ENCODE data around the gene GDE1. TPM values are rescaled to one million over a fixed set of nuclear protein-coding genes. Genes with fewer than 3 reads are reported as not detected.

GDE1 gene
- total RNA-seq, 1 experiment from 2014 or later, result 85.5 TPM

- DNase-seq (ENCODE audit: low read depth), result no peak
- in situ Hi-C loops (cut with HindIII; ENCODE audit: low pct_unique_long_range_greater_than_20kb, low sequenced_read_pairs), result loop anchor here (25.0 kb wide), 1 partner anchor 415 kb away; the partner anchor contains the start of gene ITPRIPL2
These were observed 5.3 kb upstream of the GDE1 start for GRCh38 chr16:19527161-19527560.

GRCh38 chr16:19525385-19525723 is 3.5 kb upstream of the GDE1 start:
- DNase-seq (ENCODE audit: low read depth), result no peak
- in situ Hi-C loops (cut with HindIII; ENCODE audit: low pct_unique_long_range_greater_than_20kb, low sequenced_read_pairs), result loop anchor here (25.0 kb wide), 1 partner anchor 413 kb away; the partner anchor contains the start of gene ITPRIPL2

- peak; percentile 26 for DNase-seq (ENCODE audit: low read depth)
- in situ Hi-C loops (cut with HindIII; ENCODE audit: low pct_unique_long_range_greater_than_20kb, low sequenced_read_pairs), result loop anchor here (25.0 kb wide), 1 partner anchor 412 kb away; the partner anchor contains the start of gene ITPRIPL2
These were observed 2.9 kb upstream of the GDE1 start for GRCh38 chr16:19524616-19525384.

GRCh38 chr16:19524356-19524615 is 2.4 kb upstream of the GDE1 start:
- DNase-seq (ENCODE audit: low read depth), result no peak
- in situ Hi-C loops (cut with HindIII; ENCODE audit: low pct_unique_long_range_greater_than_20kb, low sequenced_read_pairs), result no loop called here

GRCh38 chr16:19523559-19524355 is 1.9 kb upstream of the GDE1 start, which contains the start of gene CCP110:
Gene CCP110, plus strand, starts transcription at chr16:19523942. Its CDS starts 3,940 bp downstream, at chr16:19527882.
- in situ Hi-C loops (cut with HindIII; ENCODE audit: low pct_unique_long_range_greater_than_20kb, low sequenced_read_pairs), result no loop called here
- DNase-seq (ENCODE audit: low read depth), result peak; percentile 91

- in situ Hi-C loops (cut with HindIII; ENCODE audit: low pct_unique_long_range_greater_than_20kb, low sequenced_read_pairs), result no loop called here
- no peak for DNase-seq (ENCODE audit: low read depth)
These were observed 1.3 kb upstream of the GDE1 start for GRCh38 chr16:19523184-19523558.

GRCh38 chr16:19522760-19523159 is 862 bp upstream of the GDE1 start:
- DNase-seq (ENCODE audit: low read depth), result no peak
- in situ Hi-C loops (cut with HindIII; ENCODE audit: low pct_unique_long_range_greater_than_20kb, low sequenced_read_pairs), result no loop called here

GRCh38 chr16:19522397-19522732 is 467 bp upstream of the GDE1 start:
- in situ Hi-C loops (cut with HindIII; ENCODE audit: low pct_unique_long_range_greater_than_20kb, low sequenced_read_pairs), result no loop called here
- no peak for DNase-seq (ENCODE audit: low read depth)

- in situ Hi-C loops (cut with HindIII; ENCODE audit: low pct_unique_long_range_greater_than_20kb, low sequenced_read_pairs), result no loop called here
These were observed 1.0 kb downstream of the GDE1 start for GRCh38 chr16:19520861-19521331.

GRCh38 chr16:19518388-19518787 is 3.5 kb downstream of the GDE1 start:
- no peak for DNase-seq (ENCODE audit: low read depth)
- in situ Hi-C loops (cut with HindIII; ENCODE audit: low pct_unique_long_range_greater_than_20kb, low sequenced_read_pairs), result no loop called here

More at GRCh38 chr16:19520861-19521331, 1.0 kb downstream of the GDE1 start:
- peak; percentile 63 for DNase-seq (ENCODE audit: low read depth)

- peak; percentile 44 for DNase-seq (ENCODE audit: low read depth)
- in situ Hi-C loops (cut with HindIII; ENCODE audit: low pct_unique_long_range_greater_than_20kb, low sequenced_read_pairs), result no loop called here
These were observed 4.3 kb downstream of the GDE1 start for GRCh38 chr16:19517424-19518089.

- no peak for DNase-seq (ENCODE audit: low read depth)
- in situ Hi-C loops (cut with HindIII; ENCODE audit: low pct_unique_long_range_greater_than_20kb, low sequenced_read_pairs), result no loop called here
These were observed 6.1 kb downstream of the GDE1 start for GRCh38 chr16:19515757-19516156.

- DNase-seq (ENCODE audit: low read depth), result no peak
- in situ Hi-C loops (cut with HindIII; ENCODE audit: low pct_unique_long_range_greater_than_20kb, low sequenced_read_pairs), result no loop called here
These were observed 8.4 kb downstream of the GDE1 start for GRCh38 chr16:19513377-19514053.

- in situ Hi-C loops (cut with HindIII; ENCODE audit: low pct_unique_long_range_greater_than_20kb, low sequenced_read_pairs), result no loop called here
- DNase-seq (ENCODE audit: low read depth), result no peak
These were observed 9.6 kb downstream of the GDE1 start for GRCh38 chr16:19512297-19512696.

- DNase-seq (ENCODE audit: low read depth), result no peak
- in situ Hi-C loops (cut with HindIII; ENCODE audit: low pct_unique_long_range_greater_than_20kb, low sequenced_read_pairs), result no loop called here
These were observed 14.0 kb downstream of the GDE1 start for GRCh38 chr16:19507867-19508266.

GRCh38 chr16:19506965-19507364 is 14.9 kb downstream of the GDE1 start:
- in situ Hi-C loops (cut with HindIII; ENCODE audit: low pct_unique_long_range_greater_than_20kb, low sequenced_read_pairs), result no loop called here
- DNase-seq (ENCODE audit: low read depth), result no peak

GRCh38 chr16:19505600-19506303 is 16.1 kb downstream of the GDE1 start:
- DNase-seq (ENCODE audit: low read depth), result peak; percentile 24
- in situ Hi-C loops (cut with HindIII; ENCODE audit: low pct_unique_long_range_greater_than_20kb, low sequenced_read_pairs), result no loop called here

GRCh38 chr16:19503461-19504075 is 18.3 kb downstream of the GDE1 start:
- no peak for DNase-seq (ENCODE audit: low read depth)
- in situ Hi-C loops (cut with HindIII; ENCODE audit: low pct_unique_long_range_greater_than_20kb, low sequenced_read_pairs), result no loop called here

All from Caki2 (cell line).